ENCODE measurements around the gene DLGAP1.

GRCh38 chr18:3616744-3617143 is 838.4 kb downstream of the DLGAP1 start:
- TF ChIP-seq EP300 (IDR thresholded peaks at IDR 0.05; ENCODE audit: borderline replicate concordance in 1 of 2, low read depth in 1 of 2, low read length in 1 of 2): no peak
- no peak for TF ChIP-seq SMC3 (IDR thresholded peaks at IDR 0.05; ENCODE audit: low read depth, low read length)
- no peak for TF ChIP-seq SIN3A (IDR thresholded peaks at IDR 0.05; ENCODE audit: borderline replicate concordance, low read depth, low read length)
- no peak for TF ChIP-seq CTCF (IDR thresholded peaks at IDR 0.05)
- no peak for TF ChIP-seq TEAD4 (IDR thresholded peaks at IDR 0.05; ENCODE audit: borderline replicate concordance, insufficient read depth)
- no peak for TF ChIP-seq TAF1 (IDR thresholded peaks at IDR 0.05; ENCODE audit: borderline replicate concordance, low read depth, low read length)
- TF ChIP-seq MXI1 (IDR thresholded peaks at IDR 0.05; ENCODE audit: low read depth, low read length): no peak
- TF ChIP-seq EZH2phosphoT487 (IDR thresholded peaks at IDR 0.05; ENCODE audit: borderline replicate concordance, low read depth): no peak
- no peak for TF ChIP-seq USF2 (IDR thresholded peaks at IDR 0.05; ENCODE audit: borderline replicate concordance, low read depth, low read length)
- TF ChIP-seq YY1 (IDR thresholded peaks at IDR 0.05; ENCODE audit: low read depth): no peak
- TF ChIP-seq MEF2A (IDR thresholded peaks at IDR 0.05; ENCODE audit: borderline replicate concordance, low read depth): no peak
- no peak for TF ChIP-seq FOXM1 (IDR thresholded peaks at IDR 0.05; ENCODE audit: low read depth)
